ENCODE results near the gene UBE2D2. TPM values are rescaled to one million over a fixed set of nuclear protein-coding genes. Genes with fewer than 3 reads are reported as not detected.

Gene UBE2D2
- total RNA-seq, 1 experiment from 2014 or later: 222 TPM

GRCh38 chr5:139651853-139652787 is 91.0 kb downstream of the UBE2D2 start:
- peaks cover 57% of the 10 kb centered on the region for H3K4me1 ChIP-seq (ENCODE audit: control insufficient read depth, insufficient read depth, low read length)
- DNase-seq (ENCODE audit: low read depth, low spot score) (peak; percentile 72), ATAC-seq (peak; percentile 35)
- H3K27me3 ChIP-seq (ENCODE audit: control insufficient read depth, insufficient read depth, low read length): no peaks in the 10 kb centered on the region
- peak overlapping the region; percentile 82 for H3K27ac ChIP-seq (ENCODE audit: low read length)
- in situ Hi-C loops (cut with HindIII; ENCODE audit: low pct_unique_long_range_greater_than_20kb, low sequenced_read_pairs): no loop called here
- H3K4me3 ChIP-seq (ENCODE audit: low read depth in 2 of 2, low read length in 2 of 2): peak overlapping the region; percentile 78 to 81
- H3K9me3 ChIP-seq (ENCODE audit: control insufficient read depth, insufficient read depth, low read depth, low read length): no peaks in the 10 kb centered on the region
- intact Hi-C loops (cut with micrococcal nuclease; ENCODE audit: unreplicated experiment): loop anchor here (5.0 kb wide), 1 partner anchor 40 kb away; no protein-coding TSS in a partner anchor
- POLR2A ChIA-PET: interaction anchor here (0.6 to 0.7 kb wide), 5 partner anchors 17 to 170 kb away, joined by 3 to 16 read pairs (median 9); no protein-coding TSS in a partner anchor
- no peak for TF ChIP-seq CTCF (IDR thresholded peaks at IDR 0.05)
- TF ChIP-seq REST (IDR thresholded peaks at IDR 0.05; ENCODE audit: insufficient read depth in 1 of 2, low read depth in 2 of 2, low read length in 1 of 2): no peak
- TF ChIP-seq POLR2AphosphoS5 (IDR thresholded peaks at IDR 0.05; ENCODE audit: low read depth, low read length): no peak
- TF ChIP-seq TCF7L2 (IDR thresholded peaks at IDR 0.05; ENCODE audit: low read depth, low read length): no peak
- TSS peak; percentile 58 for BruUV-seq (replicated peaks)
- H3K36me3 ChIP-seq (ENCODE audit: control insufficient read depth, insufficient read depth, low read length): no peaks in the 10 kb centered on the region; the same call in 1 of the 2 replicates
- CTCF ChIA-PET: interaction anchor here (0.6 to 0.9 kb wide), 3 partner anchors 16 to 227 kb away, joined by 3 to 6 read pairs (median 4); no protein-coding TSS in a partner anchor

- in situ Hi-C loops (cut with HindIII; ENCODE audit: low pct_unique_long_range_greater_than_20kb, low sequenced_read_pairs) (no loop called here), intact Hi-C loops (cut with micrococcal nuclease; ENCODE audit: unreplicated experiment) (loop anchor here (5.0 kb wide), 1 partner anchor 39 kb away; no protein-coding TSS in a partner anchor)
- no TSS peak for BruUV-seq (replicated peaks)
- Histone ChIP-seq H3K27me3 (ENCODE audit: control insufficient read depth, insufficient read depth, low read length) (no peaks in the 10 kb centered on the region), H3K9me3 (ENCODE audit: control insufficient read depth, insufficient read depth, low read depth, low read length) (no peaks in the 10 kb centered on the region), H3K27ac (ENCODE audit: low read length) (peak overlapping the region; percentile 82), H3K4me3 (ENCODE audit: low read depth in 2 of 2, low read length in 2 of 2) (peak overlapping the region; percentile 78 to 81), H3K4me1 (ENCODE audit: control insufficient read depth, insufficient read depth, low read length) (peaks cover 57% of the 10 kb centered on the region), H3K36me3 (ENCODE audit: control insufficient read depth, insufficient read depth, low read length) (no peaks in the 10 kb centered on the region; the same call in 1 of the 2 replicates)
- no peak for ATAC-seq
- ChIA-PET CTCF (interaction anchor here (0.6 kb wide), 1 partner anchor 23 kb away, joined by 6 read pairs; no protein-coding TSS in a partner anchor), POLR2A (interaction anchor here (0.7 kb wide), 1 partner anchor 92 kb away, joined by 9 read pairs; no protein-coding TSS in a partner anchor)
- no peak for DNase-seq (ENCODE audit: low read depth, low spot score)
- TF ChIP-seq POLR2AphosphoS5 (IDR thresholded peaks at IDR 0.05; ENCODE audit: low read depth, low read length): no peak
- no peak for TF ChIP-seq TCF7L2 (IDR thresholded peaks at IDR 0.05; ENCODE audit: low read depth, low read length)
- TF ChIP-seq CTCF (IDR thresholded peaks at IDR 0.05): no peak
- TF ChIP-seq REST (IDR thresholded peaks at IDR 0.05; ENCODE audit: insufficient read depth in 1 of 2, low read depth in 2 of 2, low read length in 1 of 2): no peak
- TF ChIP-seq SIN3A (IDR thresholded peaks at IDR 0.05; ENCODE audit: borderline replicate concordance, insufficient read depth, low read depth, low read length): no peak
These were observed 91.7 kb downstream of the UBE2D2 start for GRCh38 chr5:139652788-139653241.
